DND-41 (cell line): ENCODE results near the gene CEACAM21.

ENCODE experiments used
- ATAC-seq: fragments of 200-7000 bp; cut with Tn5 transposase; 3 replicates; pipeline ENCODE4 v1.9.1; 2021; ENCODE audit warnings: low read depth; ENCODE audit not compliant: insufficient read depth
- DNase-seq: peaks from one replicate; pipeline ENCODE4 v3.0.0-alpha.2; 2020
- H2AFZ ChIP-seq: 2 replicates; pipeline ENCODE4 v1.6.0; 2012; ENCODE audit warnings: low read depth, low read length
- H3K27ac ChIP-seq: 2 replicates; pipeline ENCODE4 v1.5.1; 2012; ENCODE audit warnings: low read length, inconsistent platforms
- H3K27me3 ChIP-seq: fragments of 200-600 bp; sonication (generic); 2 replicates; pipeline ENCODE4 v1.6.0; 2012; ENCODE audit warnings: low read length, mild to moderate bottlenecking, inconsistent platforms; ENCODE audit not compliant: insufficient read depth, poor library complexity
- H3K36me3 ChIP-seq: 2 replicates; pipeline ENCODE4 v1.5.1; 2012; ENCODE audit warnings: low read length, inconsistent platforms; ENCODE audit not compliant: insufficient read depth
- H3K4me1 ChIP-seq: 2 replicates; pipeline ENCODE4 v1.5.1; 2012; ENCODE audit warnings: mild to moderate bottlenecking, low read length; ENCODE audit not compliant: insufficient read depth
- H3K4me2 ChIP-seq: 2 replicates; pipeline ENCODE4 v1.6.0; 2012; ENCODE audit warnings: mild to moderate bottlenecking, moderate library complexity, low read length, inconsistent platforms; ENCODE audit not compliant: insufficient read depth
- H3K4me3 ChIP-seq, 2 experiments: fragments of 200-600 bp in 1 of 2; shearing (Covaris generic) in 1 of 2; 2 replicates each; pipeline ENCODE4 v1.5.1; 2012 to 2016; ENCODE audit warnings: inconsistent platforms in 2 of 2, low read length in 2 of 2, mild to moderate bottlenecking in 2 of 2, low read depth in 1 of 2, moderate library complexity in 1 of 2
- H3K79me2 ChIP-seq: 2 replicates; pipeline ENCODE4 v1.6.0; 2012; ENCODE audit warnings: low read length, inconsistent platforms; ENCODE audit not compliant: insufficient read depth
- H3K9ac ChIP-seq: 2 replicates; pipeline ENCODE4 v1.6.0; 2012; ENCODE audit warnings: low read depth, mild to moderate bottlenecking, inconsistent platforms, low read length, moderate library complexity
- H3K9me3 ChIP-seq: 2 replicates; pipeline ENCODE4 v1.5.1; 2012; ENCODE audit warnings: low read length, moderate library complexity, mild to moderate bottlenecking, inconsistent platforms; ENCODE audit not compliant: insufficient read depth, severe bottlenecking
- H4K20me1 ChIP-seq: 2 replicates; pipeline ENCODE4 v1.6.0; 2012; ENCODE audit warnings: low read length; ENCODE audit not compliant: insufficient read depth
- EZH2 ChIP-seq: IDR thresholded peaks from 3 replicates; pipeline ENCODE4 v1.6.1; 2012; ENCODE audit warnings: borderline replicate concordance, low read depth, mild to moderate bottlenecking, moderate library complexity, low read length, inconsistent platforms; ENCODE audit not compliant: severe bottlenecking
- TF ChIP-seq, protein P1 (sequence below): IDR thresholded peaks from 2 replicates; pipeline ENCODE4 v1.5.1; 2012; ENCODE audit warnings: borderline replicate concordance, low read length, moderate library complexity, mild to moderate bottlenecking; ENCODE audit not compliant: poor library complexity, severe bottlenecking; ENCODE audit errors: extremely low read depth

The CEACAM21 gene

GRCh38 chr19:41599175-41599966, 23.4 kb downstream of the CEACAM21 start:
- no peak overlapping the region for H3K4me2 ChIP-seq
- no peaks in the 10 kb centered on the region for H3K9me3 ChIP-seq
- no peak overlapping the region for H3K27ac ChIP-seq
- H4K20me1 ChIP-seq, result no peaks in the 10 kb centered on the region; the same call in 1 of the 2 replicates
- ATAC-seq (no peak), DNase-seq (no peak)
- TF ChIP-seq, protein P1, sequence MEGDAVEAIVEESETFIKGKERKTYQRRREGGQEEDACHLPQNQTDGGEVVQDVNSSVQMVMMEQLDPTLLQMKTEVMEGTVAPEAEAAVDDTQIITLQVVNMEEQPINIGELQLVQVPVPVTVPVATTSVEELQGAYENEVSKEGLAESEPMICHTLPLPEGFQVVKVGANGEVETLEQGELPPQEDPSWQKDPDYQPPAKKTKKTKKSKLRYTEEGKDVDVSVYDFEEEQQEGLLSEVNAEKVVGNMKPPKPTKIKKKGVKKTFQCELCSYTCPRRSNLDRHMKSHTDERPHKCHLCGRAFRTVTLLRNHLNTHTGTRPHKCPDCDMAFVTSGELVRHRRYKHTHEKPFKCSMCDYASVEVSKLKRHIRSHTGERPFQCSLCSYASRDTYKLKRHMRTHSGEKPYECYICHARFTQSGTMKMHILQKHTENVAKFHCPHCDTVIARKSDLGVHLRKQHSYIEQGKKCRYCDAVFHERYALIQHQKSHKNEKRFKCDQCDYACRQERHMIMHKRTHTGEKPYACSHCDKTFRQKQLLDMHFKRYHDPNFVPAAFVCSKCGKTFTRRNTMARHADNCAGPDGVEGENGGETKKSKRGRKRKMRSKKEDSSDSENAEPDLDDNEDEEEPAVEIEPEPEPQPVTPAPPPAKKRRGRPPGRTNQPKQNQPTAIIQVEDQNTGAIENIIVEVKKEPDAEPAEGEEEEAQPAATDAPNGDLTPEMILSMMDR, result no peak
- TF ChIP-seq EZH2, result no peak
- H3K4me3 ChIP-seq, result no peak overlapping the region
- no peak overlapping the region for H3K9ac ChIP-seq
- no peaks in the 10 kb centered on the region for H3K4me1 ChIP-seq
- peaks cover 4% of the 10 kb centered on the region for H3K27me3 ChIP-seq
- no peak overlapping the region for H2AFZ ChIP-seq
- no peaks in the 10 kb centered on the region for H3K36me3 ChIP-seq
- H3K79me2 ChIP-seq, result no peaks in the 10 kb centered on the region

DNA sequence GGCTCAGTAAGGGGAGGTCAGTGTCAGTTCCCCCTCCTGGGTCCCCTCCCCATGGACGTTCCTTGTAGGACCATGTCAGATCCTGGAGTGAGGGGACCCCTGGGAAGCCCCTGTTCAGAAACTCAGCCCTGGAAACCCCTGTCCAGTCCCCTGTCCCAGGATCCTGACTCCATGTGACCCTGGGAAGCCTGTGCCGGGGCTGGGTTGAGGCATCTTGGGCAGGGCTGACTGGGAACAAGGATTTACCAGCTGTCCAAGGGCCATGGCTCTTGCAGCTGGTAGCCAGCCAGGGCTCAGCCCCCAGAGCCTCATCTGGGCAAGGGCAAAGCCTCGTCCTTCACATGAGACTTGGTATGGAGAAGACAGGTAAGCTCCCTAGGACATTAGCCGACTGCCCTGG, 25.8 kb downstream of the CEACAM21 start:
- Histone ChIP-seq H3K4me3 (no peak overlapping the region), H2AFZ (no peak overlapping the region), H3K27me3 (peaks cover 10% of the 10 kb centered on the region), H3K4me2 (no peak overlapping the region), H3K4me1 (no peaks in the 10 kb centered on the region), H4K20me1 (no peaks in the 10 kb centered on the region), H3K36me3 (no peaks in the 10 kb centered on the region), H3K9ac (no peak overlapping the region), H3K9me3 (no peaks in the 10 kb centered on the region), H3K79me2 (no peaks in the 10 kb centered on the region), H3K27ac (no peak overlapping the region)
- no peak for DNase-seq
- no peak for ATAC-seq
- TF ChIP-seq EZH2, result no peak
- TF ChIP-seq, protein P1, result no peak

DNA sequence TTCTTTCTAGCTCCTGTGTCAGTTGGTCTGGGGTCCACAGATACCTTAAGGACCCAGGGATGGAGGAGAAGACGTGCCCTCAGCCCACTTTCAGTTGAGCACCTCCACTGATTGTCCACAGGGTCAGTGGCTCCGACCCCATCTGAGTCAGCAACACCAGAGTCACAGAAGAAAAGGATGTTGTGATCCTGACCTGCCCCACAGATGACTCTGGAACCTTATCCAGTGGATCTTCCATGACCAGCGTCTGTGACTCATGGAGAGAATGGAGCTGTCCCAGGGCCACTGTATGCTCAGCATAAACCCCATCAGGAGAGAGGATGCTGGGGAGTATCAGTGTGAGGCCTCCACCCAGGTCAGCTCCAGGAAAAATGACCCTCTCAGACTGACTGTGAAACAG, 28.9 kb downstream of the CEACAM21 start:
- ATAC-seq (no peak), DNase-seq (no peak)
- no peaks in the 10 kb centered on the region for H3K79me2 ChIP-seq
- no peak overlapping the region for H3K4me2 ChIP-seq
- H3K4me1 ChIP-seq, result no peaks in the 10 kb centered on the region
- no peak overlapping the region for H3K9ac ChIP-seq
- H2AFZ ChIP-seq, result no peak overlapping the region
- H3K27ac ChIP-seq, result no peak overlapping the region
- H3K4me3 ChIP-seq, result no peak overlapping the region
- H3K27me3 ChIP-seq, result peaks cover 10% of the 10 kb centered on the region
- TF ChIP-seq, protein P1, result no peak
- TF ChIP-seq EZH2, result no peak
- no peaks in the 10 kb centered on the region for H3K9me3 ChIP-seq
- no peaks in the 10 kb centered on the region for H4K20me1 ChIP-seq
- H3K36me3 ChIP-seq, result no peaks in the 10 kb centered on the region

DNA sequence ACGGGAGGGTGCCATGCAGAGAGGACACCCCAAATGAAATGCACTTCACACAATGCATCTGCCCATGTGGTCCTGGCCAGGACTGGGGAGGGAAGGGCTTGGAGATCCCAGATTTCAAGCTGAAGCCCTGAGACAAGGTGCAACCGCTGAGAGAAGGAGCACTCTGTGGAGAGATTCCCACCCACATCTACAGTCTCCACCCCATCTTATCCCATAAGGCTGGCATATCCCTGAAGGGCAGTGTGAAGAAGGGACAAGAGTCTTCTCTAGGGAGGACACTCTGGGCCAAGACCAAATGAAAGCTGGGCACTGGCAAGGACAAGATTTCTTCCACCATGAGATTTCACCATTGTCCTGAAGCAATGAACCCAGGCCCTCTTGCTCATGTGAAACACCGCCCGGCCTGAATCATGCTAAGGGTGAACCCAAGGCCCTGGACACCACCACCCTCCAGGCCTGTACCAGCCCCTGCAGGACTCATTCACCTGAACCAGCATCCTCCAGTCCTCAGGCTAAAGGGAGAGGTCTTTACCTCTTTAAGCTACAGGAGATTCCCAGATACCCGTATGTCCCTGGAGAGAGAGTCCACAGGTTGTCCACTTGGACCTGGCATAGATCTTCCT, 30.4 kb downstream of the CEACAM21 start:
- Histone ChIP-seq H3K27ac (no peak overlapping the region), H3K4me1 (no peaks in the 10 kb centered on the region), H4K20me1 (no peaks in the 10 kb centered on the region), H3K9ac (no peak overlapping the region), H3K4me3 (no peak overlapping the region), H3K36me3 (no peaks in the 10 kb centered on the region), H2AFZ (no peak overlapping the region), H3K27me3 (peaks cover 10% of the 10 kb centered on the region), H3K9me3 (no peaks in the 10 kb centered on the region), H3K79me2 (no peaks in the 10 kb centered on the region), H3K4me2 (no peak overlapping the region)
- TF ChIP-seq, protein P1, result no peak
- TF ChIP-seq EZH2, result no peak
- ATAC-seq (no peak), DNase-seq (no peak)
